Sigmoid colon (tissue), 4 donors: Measurements from ENCODE around the gene CDC27.

Experiments
- CTCF ChIP-seq, 4 experiments: fragments of 450-650 bp in 3 of 4; fragments of 200-600 bp in 1 of 4; IDR thresholded peaks; one replicate each; pipeline ENCODE4 v1.5.1; 2016 to 2019; ENCODE audit warnings: antibody characterized with exemption in 4 of 4, mild to moderate bottlenecking in 3 of 4, moderate library complexity in 2 of 4
- EP300 ChIP-seq, 4 donors: sonication (generic); formaldehyde crosslinking; IDR thresholded peaks; one replicate each; pipeline ENCODE4 v1.6.1; 2017; ENCODE audit warnings: antibody characterized with exemption in 4 of 4
- POLR2A ChIP-seq, 2 donors: fragments of 450-650 bp; IDR thresholded peaks; one replicate each; pipeline ENCODE4 v1.6.1; 2016; ENCODE audit warnings: antibody characterized with exemption in 2 of 2, mild to moderate bottlenecking in 2 of 2, moderate library complexity in 2 of 2
- POLR2AphosphoS5 ChIP-seq, 4 donors: sonication (generic); formaldehyde crosslinking; IDR thresholded peaks; one replicate each; pipeline ENCODE4 v1.6.1; 2017; ENCODE audit warnings: antibody characterized with exemption in 4 of 4

- TF ChIP-seq POLR2AphosphoS5 (IDR thresholded peaks at IDR 0.05) (no peak), CTCF (IDR thresholded peaks at IDR 0.05) (no peak), EP300 (IDR thresholded peaks at IDR 0.05) (no peak), POLR2A (IDR thresholded peaks at IDR 0.05) (no peak)
Measured at GRCh38 chr17:47207143-47208067, 18.3 kb upstream of the CDC27 start.
